Measurements from ENCODE around the gene SUPT6H.
A peak's percentile ranks its signal among the peaks of the same experiment; 100 is the strongest.

The SUPT6H gene

GRCh38 chr17:28737770-28738679 lies 76.0 kb downstream of the SUPT6H start:
- no peak for DNase-seq (ENCODE audit: low spot score)

- DNase-seq (ENCODE audit: low spot score) = no peak
Observed at GRCh38 chr17:28738680-28739384, 76.8 kb downstream of the SUPT6H start.

GRCh38 chr17:28740406-28741357 lies 78.7 kb downstream of the SUPT6H start:
- no peak for DNase-seq (ENCODE audit: low spot score)

- DNase-seq (ENCODE audit: low spot score) = no peak
Observed at GRCh38 chr17:28741358-28742349, 79.6 kb downstream of the SUPT6H start.

GRCh38 chr17:28743243-28744103 lies 81.5 kb downstream of the SUPT6H start, which contains the start of gene TRAF4:
Gene TRAF4 (plus strand): TSS chr17:28744011. CDS start chr17:28744113, 102 bp downstream.
- DNase-seq (ENCODE audit: low spot score) = peak; percentile 94

- DNase-seq (ENCODE audit: low spot score) = peak; percentile 80
Observed at GRCh38 chr17:28744104-28744971, 82.3 kb downstream of the SUPT6H start.

GRCh38 chr17:28744972-28745785 lies 83.2 kb downstream of the SUPT6H start:
- DNase-seq (ENCODE audit: low spot score) = peak; percentile 52

GRCh38 chr17:28745786-28746411 lies 83.9 kb downstream of the SUPT6H start:
- DNase-seq (ENCODE audit: low spot score) = peak; percentile 14

GRCh38 chr17:28746611-28747050 lies 84.6 kb downstream of the SUPT6H start:
- no peak for DNase-seq (ENCODE audit: low spot score)

GRCh38 chr17:28747051-28747691 lies 85.2 kb downstream of the SUPT6H start:
- DNase-seq (ENCODE audit: low spot score) = no peak

- no peak for DNase-seq (ENCODE audit: low spot score)
Observed at GRCh38 chr17:28747801-28748750, 86.1 kb downstream of the SUPT6H start.

- DNase-seq (ENCODE audit: low spot score) = no peak
Observed at GRCh38 chr17:28748852-28749515, 87.0 kb downstream of the SUPT6H start.

- no peak for DNase-seq (ENCODE audit: low spot score)
Observed at GRCh38 chr17:28749516-28750177, 87.6 kb downstream of the SUPT6H start.

All from GM03348 (cell line).